ENCODE data around the gene IMPG2.

DNA sequence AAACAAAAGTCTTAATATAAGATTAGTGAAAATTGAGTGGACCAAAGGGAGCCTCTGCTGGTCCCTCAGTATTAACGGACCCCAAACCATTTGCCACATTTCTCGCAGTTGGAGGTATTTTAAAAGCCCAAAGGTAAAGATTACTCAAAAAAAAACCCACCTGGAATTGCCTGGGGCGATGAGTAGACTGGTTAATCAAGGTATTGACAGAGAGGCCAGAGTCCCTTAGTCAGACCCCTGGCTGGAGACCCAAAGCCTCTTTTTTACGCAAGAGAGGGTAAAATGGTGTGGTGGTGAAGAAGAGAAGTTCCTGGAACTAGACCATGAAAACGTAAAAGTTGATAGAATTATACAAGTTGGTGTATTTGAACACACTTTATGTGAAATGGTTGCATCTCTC, 137.2 kb downstream of the IMPG2 start:
- TF ChIP-seq, protein P1, sequence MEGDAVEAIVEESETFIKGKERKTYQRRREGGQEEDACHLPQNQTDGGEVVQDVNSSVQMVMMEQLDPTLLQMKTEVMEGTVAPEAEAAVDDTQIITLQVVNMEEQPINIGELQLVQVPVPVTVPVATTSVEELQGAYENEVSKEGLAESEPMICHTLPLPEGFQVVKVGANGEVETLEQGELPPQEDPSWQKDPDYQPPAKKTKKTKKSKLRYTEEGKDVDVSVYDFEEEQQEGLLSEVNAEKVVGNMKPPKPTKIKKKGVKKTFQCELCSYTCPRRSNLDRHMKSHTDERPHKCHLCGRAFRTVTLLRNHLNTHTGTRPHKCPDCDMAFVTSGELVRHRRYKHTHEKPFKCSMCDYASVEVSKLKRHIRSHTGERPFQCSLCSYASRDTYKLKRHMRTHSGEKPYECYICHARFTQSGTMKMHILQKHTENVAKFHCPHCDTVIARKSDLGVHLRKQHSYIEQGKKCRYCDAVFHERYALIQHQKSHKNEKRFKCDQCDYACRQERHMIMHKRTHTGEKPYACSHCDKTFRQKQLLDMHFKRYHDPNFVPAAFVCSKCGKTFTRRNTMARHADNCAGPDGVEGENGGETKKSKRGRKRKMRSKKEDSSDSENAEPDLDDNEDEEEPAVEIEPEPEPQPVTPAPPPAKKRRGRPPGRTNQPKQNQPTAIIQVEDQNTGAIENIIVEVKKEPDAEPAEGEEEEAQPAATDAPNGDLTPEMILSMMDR (IDR thresholded peaks at IDR 0.05) = no peak
- TF ChIP-seq EP300 (IDR thresholded peaks at IDR 0.05) (no peak), POLR2A (IDR thresholded peaks at IDR 0.05) (no peak)

All from sigmoid colon (tissue), 4 donors.